Lower leg skin (tissue), 4 donors: ENCODE data around the gene TRIM23. TPM values are rescaled to one million over a fixed set of nuclear protein-coding genes. Genes with fewer than 3 reads are reported as not detected.
A peak's percentile ranks its signal among the peaks of the same experiment; 100 is the strongest.
"Not testable (repeated sequence)": the region's sequence is repeated elsewhere in the genome, so short reads cannot be mapped to it uniquely, and the experiment has no call there.

ENCODE experiments used
- DNase-seq, 2 donors: peaks; one replicate each; pipeline ENCODE4 v3.0.0-alpha.2; 2019; ENCODE audit warnings: low spot score in 2 of 2
- H3K4me3 ChIP-seq: fragments of 200-600 bp; sonication (generic); 2 replicates; pipeline ENCODE4 v1.5.1; 2017; ENCODE audit warnings: mild to moderate bottlenecking, low read depth; ENCODE audit not compliant: poor library complexity, severe bottlenecking
- CTCF ChIP-seq, 3 donors: fragments of 450-650 bp; IDR thresholded peaks; one replicate each; pipeline ENCODE4 v1.5.1; 2016; ENCODE audit warnings: antibody characterized with exemption in 3 of 3, mild to moderate bottlenecking in 3 of 3, moderate library complexity in 2 of 3
- POLR2A ChIP-seq, 2 donors: fragments of 450-650 bp; IDR thresholded peaks; one replicate each; pipeline ENCODE4 v1.6.1; 2016 to 2017; ENCODE audit warnings: antibody characterized with exemption in 2 of 2, mild to moderate bottlenecking in 1 of 2, moderate library complexity in 1 of 2
- WGBS, 2 donors: methylation state at CpG; one replicate each; pipeline ENCODE4 v1.1.5; 2018; 5-methylcytosine and 5-hydroxymethylcytosine counted together
- intact Hi-C: fragments of 100-400 bp; cut with DNase I; formaldehyde crosslinking; loops from one replicate; pipeline ENCODE4 v1.15.0; 2023; ENCODE audit warnings: low total_unique reads
- total RNA-seq, 4 donors: library from RNA; depleted of rRNA; stranded (reverse); fragments of >200 nt; gene quantifications; one replicate each; pipeline ENCODE4 v1.1.0, GENCODE V29; 2016

The TRIM23 gene
- total RNA-seq, 4 donors from 2014 or later: 13.9 to 20.4 (median 14.8) TPM

GRCh38 chr5:65624571-65625555 lies 730 bp upstream of the TRIM23 start, which contains the start of the genes SHLD3 and TRAPPC13:
SHLD3 (plus strand) TSS chr5:65625027; CDS start chr5:65629588, 4,561 bp downstream.
TRAPPC13 (plus strand) TSS chr5:65625027; CDS start chr5:65625061, 34 bp downstream.
- no peak for TF ChIP-seq POLR2A (IDR thresholded peaks at IDR 0.05)
- no peak for TF ChIP-seq CTCF (IDR thresholded peaks at IDR 0.05)
- 0% methylated on average over 36 of the region's 36 CpGs for WGBS, 2 donors
- peak; percentile 85 to 96 for DNase-seq
- intact Hi-C loops: no loop called here
- H3K4me3 ChIP-seq: peak within 1 kb of the TSS; percentile 95

- DNase-seq: no peak
- 6% methylated on average over 9 of the region's 9 CpGs for WGBS, 2 donors
- TF ChIP-seq POLR2A (IDR thresholded peaks at IDR 0.05) (no peak), CTCF (IDR thresholded peaks at IDR 0.05) (no peak)
- intact Hi-C loops: no loop called here
- peak overlapping the region; percentile 95 for H3K4me3 ChIP-seq
Observed at GRCh38 chr5:65623482-65623881, 651 bp downstream of the TRIM23 start.

- H3K4me3 ChIP-seq, DNase-seq, intact Hi-C loops: not testable (repeated sequence)
Observed at GRCh38 chr5:65621961-65622360, 2.2 kb downstream of the TRIM23 start.

GRCh38 chr5:65620021-65620420 lies 4.1 kb downstream of the TRIM23 start:
- intact Hi-C loops: no loop called here
- TF ChIP-seq POLR2A (IDR thresholded peaks at IDR 0.05) (no peak), CTCF (IDR thresholded peaks at IDR 0.05) (no peak)
- DNase-seq: no peak
- no peak overlapping the region for H3K4me3 ChIP-seq
- WGBS, 2 donors: 89 to 90% methylated on average over 4 of the region's 4 CpGs

More at GRCh38 chr5:65621961-65622360, 2.2 kb downstream of the TRIM23 start:
- 93 to 94% methylated on average over 4 of the region's 4 CpGs for WGBS, 2 donors

GRCh38 chr5:65612298-65612907 lies 11.7 kb downstream of the TRIM23 start:
- 88 to 91% methylated on average over 4 of the region's 4 CpGs for WGBS, 2 donors
- intact Hi-C loops: no loop called here

More at GRCh38 chr5:65612298-65612907, 11.7 kb downstream of the TRIM23 start:
- TF ChIP-seq CTCF (IDR thresholded peaks at IDR 0.05) (no peak), POLR2A (IDR thresholded peaks at IDR 0.05) (no peak)
- H3K4me3 ChIP-seq: no peak overlapping the region
- DNase-seq: no peak
